ENCODE measurements around the gene KAZN.

The KAZN gene

GRCh38 chr1:14999441-14999840 lies 401.0 kb downstream of the KAZN start:
- no peak for DNase-seq

DNA sequence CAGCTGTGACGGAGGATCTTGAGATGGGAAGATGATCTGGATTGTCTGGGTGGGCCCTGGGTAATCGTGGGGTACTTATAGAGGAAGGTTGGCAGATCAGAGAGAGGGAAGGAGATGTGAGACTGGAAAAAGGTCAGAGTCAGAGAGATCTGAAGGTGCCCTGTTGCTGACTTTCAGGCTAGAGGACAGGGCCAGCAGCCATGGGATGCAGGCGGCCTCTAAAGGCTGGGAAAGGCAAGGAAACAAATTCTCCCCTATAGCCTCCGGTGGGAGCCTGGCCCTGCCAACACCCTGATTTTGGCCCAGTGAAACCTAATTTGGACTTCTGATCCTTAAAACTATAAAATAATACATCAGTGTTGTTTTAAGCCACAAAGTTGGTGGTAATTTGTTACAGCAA lies 401.5 kb downstream of the KAZN start:
- no peak for DNase-seq

GRCh38 chr1:15000671-15001070 lies 402.2 kb downstream of the KAZN start:
- no peak for DNase-seq

- no peak for DNase-seq
These were observed 402.9 kb downstream of the KAZN start for GRCh38 chr1:15001317-15001915.

- DNase-seq = no peak
These were observed 403.8 kb downstream of the KAZN start for GRCh38 chr1:15002325-15002724.

DNA sequence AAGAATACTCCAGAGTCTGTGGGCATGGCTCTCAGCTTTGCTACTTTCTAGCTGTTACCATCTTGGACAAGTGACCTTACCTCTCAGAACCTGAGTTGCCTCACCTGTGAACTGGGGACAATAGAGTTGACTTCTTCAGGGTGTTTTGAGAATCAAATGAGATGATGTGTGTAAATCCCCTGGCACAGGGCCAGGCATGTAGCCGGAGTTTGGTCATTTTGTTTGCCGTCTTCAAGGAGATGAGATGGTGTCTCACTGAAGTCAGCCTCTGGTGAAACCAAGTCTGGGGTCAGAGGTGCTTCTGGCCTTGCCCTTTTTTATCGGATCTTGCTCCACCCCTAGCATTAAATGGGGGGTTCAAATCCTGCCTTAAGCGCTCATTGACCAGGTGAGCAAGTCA lies 405.9 kb downstream of the KAZN start:
- no peak for DNase-seq

DNA sequence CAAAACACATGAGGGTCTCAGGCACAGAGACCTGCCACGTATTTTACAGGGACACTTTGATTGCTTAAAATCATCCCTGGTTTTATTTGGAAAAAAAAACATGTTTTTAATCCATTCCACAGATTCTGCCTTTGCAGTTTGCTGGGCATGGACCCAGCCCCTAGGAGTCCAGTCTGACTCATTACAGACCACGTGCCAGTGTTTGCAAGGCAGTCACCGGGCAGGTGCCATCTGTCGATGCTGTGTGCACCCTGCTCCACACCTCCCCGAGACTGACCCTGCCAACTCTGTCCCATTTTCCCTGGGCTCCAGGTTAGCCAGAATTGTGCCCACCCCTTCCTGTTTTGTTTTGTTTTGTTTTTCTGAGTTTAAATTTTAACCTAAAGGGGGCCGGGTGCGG lies 406.6 kb downstream of the KAZN start:
- no peak for DNase-seq

- DNase-seq = no peak
These were observed 408.9 kb downstream of the KAZN start for GRCh38 chr1:15007368-15007767.

GRCh38 chr1:15007842-15008241 lies 409.4 kb downstream of the KAZN start:
- no peak for DNase-seq

DNA sequence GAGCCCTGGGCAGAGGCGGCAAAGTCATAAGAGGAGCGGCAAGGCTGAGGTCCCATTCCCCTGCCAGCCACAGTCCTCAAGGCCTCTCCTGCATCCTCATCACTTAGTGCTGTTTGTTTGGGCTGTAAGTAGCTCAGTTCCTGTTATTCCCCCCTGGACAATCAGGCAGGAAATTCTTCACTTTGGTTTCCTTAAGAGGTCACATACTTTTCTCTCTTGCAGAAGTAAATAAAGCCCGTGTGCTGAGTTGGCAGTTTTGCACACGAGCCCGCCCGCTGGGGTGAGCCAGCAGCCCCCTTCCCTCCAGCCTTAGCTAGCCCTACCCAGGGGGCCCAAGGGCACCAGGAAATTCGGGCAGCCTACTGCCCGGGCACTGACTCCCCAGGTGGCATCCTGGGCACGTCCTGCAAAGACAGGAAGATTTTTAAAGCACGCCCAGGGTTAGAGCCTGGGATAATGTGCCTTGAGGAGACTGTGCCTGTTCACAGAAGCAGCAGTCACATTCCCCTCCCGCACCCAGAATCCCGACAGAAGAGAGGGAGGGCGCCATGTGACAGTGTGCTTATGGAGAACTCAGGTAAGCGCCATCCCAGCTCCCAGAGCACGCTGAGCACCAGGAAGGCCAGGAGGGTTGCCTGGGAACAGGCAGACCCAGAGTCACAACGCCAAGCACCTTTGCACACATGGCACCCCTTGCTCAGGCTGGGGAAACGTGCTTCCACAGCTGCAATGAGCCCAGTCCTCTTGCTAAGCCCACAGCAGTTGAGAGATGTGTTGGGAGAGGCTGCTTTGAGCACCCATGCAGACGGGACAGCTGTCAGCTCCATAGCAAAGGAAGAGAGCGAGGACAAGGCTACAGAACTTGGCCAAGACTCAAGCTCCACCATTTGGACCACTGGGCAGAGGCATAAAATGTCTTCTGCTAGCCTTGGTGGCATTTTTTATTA lies 410.6 kb downstream of the KAZN start:
- DNase-seq = no peak

- DNase-seq = no peak
These were observed 412.7 kb downstream of the KAZN start for GRCh38 chr1:15011160-15011559.

DNA sequence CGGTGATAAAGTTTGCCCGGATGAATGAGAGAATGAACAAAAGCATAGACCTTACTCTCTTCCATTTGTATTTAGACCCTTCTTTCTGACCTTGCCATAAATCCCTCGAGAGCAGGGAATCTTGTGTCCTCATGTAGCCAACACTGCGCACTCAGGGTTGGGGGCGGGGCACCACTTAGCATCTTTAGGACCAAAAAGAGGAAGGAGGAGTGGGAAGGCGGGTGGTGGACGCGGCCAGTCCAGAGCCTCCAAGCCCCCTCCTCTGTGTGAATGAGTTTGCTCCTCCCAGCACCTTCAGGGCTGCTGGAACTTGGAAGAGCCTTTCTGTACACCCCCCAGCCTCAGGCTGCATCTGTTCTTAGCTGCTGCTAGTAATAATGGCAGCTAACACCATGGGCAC lies 413.2 kb downstream of the KAZN start:
- DNase-seq = no peak

DNA sequence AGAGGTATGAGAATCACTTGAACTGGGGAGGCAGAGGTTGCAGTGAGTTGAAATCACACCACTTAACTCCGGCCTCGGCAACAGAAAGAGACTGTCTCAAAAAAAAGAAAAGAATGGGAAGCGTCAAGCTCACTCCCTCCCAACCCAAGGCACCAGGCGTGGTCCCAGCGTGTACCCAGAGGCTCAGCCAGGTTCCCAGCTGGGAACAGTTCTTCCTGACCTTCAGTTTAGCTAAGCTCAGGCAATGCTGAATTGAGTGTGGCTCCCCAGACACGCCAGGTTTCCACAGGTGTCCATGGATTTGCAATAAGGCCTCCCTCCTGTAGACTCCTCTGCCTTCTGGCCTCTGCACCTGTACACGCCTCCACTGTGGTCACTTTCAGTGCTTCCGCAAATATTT lies 414.3 kb downstream of the KAZN start:
- DNase-seq = no peak

DNA sequence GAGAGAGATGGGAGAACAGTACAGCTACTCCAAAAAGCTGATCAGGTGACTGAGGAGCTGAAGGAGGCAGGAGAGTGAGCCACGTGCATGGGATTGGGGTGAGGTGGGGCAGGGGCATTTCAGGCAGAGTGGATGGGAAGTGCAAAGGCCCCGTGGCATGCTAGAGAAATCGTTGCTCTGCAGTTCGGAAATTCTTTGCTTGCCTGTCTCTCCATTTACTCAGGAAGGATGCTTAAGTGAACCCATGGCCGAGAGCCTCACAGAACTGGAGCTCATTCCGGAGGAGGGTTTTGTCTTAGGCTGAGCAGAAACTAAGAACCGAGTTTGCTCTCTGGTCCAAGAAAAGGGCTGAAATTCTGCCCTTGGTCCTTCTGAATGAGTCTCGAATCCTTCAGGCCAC lies 415.3 kb downstream of the KAZN start:
- DNase-seq = no peak

GRCh38 chr1:15014516-15014915 lies 416.0 kb downstream of the KAZN start:
- DNase-seq = no peak

GRCh38 chr1:15016001-15016400 lies 417.5 kb downstream of the KAZN start:
- DNase-seq = no peak

GRCh38 chr1:15016526-15016925 lies 418.0 kb downstream of the KAZN start:
- DNase-seq = no peak

DNA sequence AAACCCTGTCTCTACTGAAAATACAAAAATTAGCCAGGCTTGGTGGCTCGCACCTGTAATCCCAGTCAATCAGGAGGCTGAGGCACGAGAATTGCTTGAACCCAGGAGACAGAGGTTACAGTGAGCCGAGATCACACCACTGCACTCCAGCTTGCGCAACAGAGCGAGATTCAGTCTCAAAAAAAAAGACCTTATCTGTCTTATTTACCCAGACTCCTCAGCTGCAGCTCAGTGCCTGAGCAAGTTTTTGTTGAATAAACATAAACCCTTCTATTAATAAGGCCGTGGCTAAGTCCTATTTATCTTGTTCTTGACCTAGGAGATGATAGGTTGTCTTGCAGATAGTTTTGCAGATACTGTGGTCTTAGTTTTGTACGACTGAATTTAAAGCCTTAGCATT lies 418.6 kb downstream of the KAZN start:
- DNase-seq = no peak

- no peak for DNase-seq
These were observed 420.3 kb downstream of the KAZN start for GRCh38 chr1:15018767-15019166.

GRCh38 chr1:15020943-15021745 lies 422.7 kb downstream of the KAZN start:
- no peak for DNase-seq

- DNase-seq = no peak
These were observed 423.6 kb downstream of the KAZN start for GRCh38 chr1:15022048-15022447.

GRCh38 chr1:15023205-15023604 lies 424.7 kb downstream of the KAZN start:
- no peak for DNase-seq

GRCh38 chr1:15023976-15024375 lies 425.5 kb downstream of the KAZN start:
- no peak for DNase-seq

DNA sequence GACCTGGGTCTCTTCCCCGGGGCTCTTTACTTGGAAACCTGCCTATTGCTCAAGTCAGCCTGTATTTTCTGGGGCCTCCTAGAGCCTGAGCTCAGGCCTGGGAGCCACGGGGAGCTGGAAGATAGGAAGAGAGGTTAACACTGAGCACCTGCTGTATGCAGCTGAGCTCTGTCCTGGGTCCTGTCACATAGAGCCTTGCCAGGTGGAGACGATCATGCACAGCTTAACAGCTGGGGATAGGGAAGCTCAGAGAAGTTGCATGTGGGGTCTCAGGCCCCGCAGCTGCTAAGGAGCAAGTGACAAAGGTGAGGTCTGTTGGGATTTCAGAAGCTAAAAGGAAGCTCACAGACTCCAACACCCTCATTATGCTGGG lies 427.6 kb downstream of the KAZN start:
- DNase-seq = no peak
